Activated CD8-positive, alpha-beta T cell treated with anti-CD3 and anti-CD28 coated beads for 36 hours (primary cell): ENCODE measurements around the gene NFASC. TPM values are rescaled to one million over a fixed set of nuclear protein-coding genes. Genes with fewer than 3 reads are reported as not detected.

ENCODE experiments used
- ATAC-seq: fragments of 200-7000 bp; cut with Tn5 transposase; one replicate; pipeline ENCODE4 v1.10.0; 2021; ENCODE audit warnings: mild to moderate bottlenecking, moderate library complexity
- CTCF ChIA-PET: fragments of 350-600 bp; sonication (Branson Sonifier 250); formaldehyde crosslinking; loops from one replicate; lab custom pipeline; 2021; ENCODE audit warnings: antibody characterized with exemption; lab: Charles Lee
- POLR2A ChIA-PET: fragments of 350-600 bp; sonication (Branson Sonifier 250); formaldehyde crosslinking; loops from one replicate; lab custom pipeline; 2021; ENCODE audit warnings: antibody characterized with exemption; lab: Charles Lee
- DNase-seq: peaks from one replicate; pipeline ENCODE4 v3.0.0-alpha.2; 2020
- H3K27ac Mint-ChIP-seq: one replicate; pipeline ENCODE4 v1.8.0; 2021; ENCODE audit warnings: mild to moderate bottlenecking, mixed read lengths
- H3K27me3 Mint-ChIP-seq: one replicate; pipeline ENCODE4 v1.8.0; 2021; ENCODE audit warnings: mixed read lengths
- H3K36me3 Mint-ChIP-seq: one replicate; pipeline ENCODE4 v1.8.0; 2021; ENCODE audit warnings: low read depth, mixed read lengths
- H3K4me1 Mint-ChIP-seq: one replicate; pipeline ENCODE4 v1.8.0; 2021; ENCODE audit warnings: low read depth, mixed read lengths
- H3K4me3 Mint-ChIP-seq: one replicate; pipeline ENCODE4 v1.8.0; 2021; ENCODE audit warnings: mild to moderate bottlenecking, moderate library complexity, mixed read lengths
- H3K9me3 Mint-ChIP-seq: one replicate; pipeline ENCODE4 v1.8.0; 2021; ENCODE audit warnings: mixed read lengths
- CTCF ChIP-seq: fragments of 200-600 bp; IDR thresholded peaks from one replicate; pipeline ENCODE4 v1.8.0; 2022; ENCODE audit warnings: antibody characterized with exemption, mild to moderate bottlenecking
- intact Hi-C: fragments of 100-400 bp; cut with micrococcal nuclease; formaldehyde crosslinking; loops from one replicate; pipeline ENCODE4 v1.10.0; 2022
- total RNA-seq, 2 experiments: library from RNA; stranded (reverse); gene quantifications; one replicate each; pipeline ENCODE4 v1.2.3, GENCODE V29; 2021

The NFASC gene
- total RNA-seq, 2 experiments from 2014 or later = not detected

GRCh38 chr1:204853436-204853835, 17.2 kb upstream of the NFASC start:
- no peak for TF ChIP-seq CTCF
- ATAC-seq = no peak
- Mint-ChIP-seq H3K4me3 (no peak overlapping the region), H3K27me3 (peaks cover 8% of the 10 kb centered on the region), H3K9me3 (no peaks in the 10 kb centered on the region), H3K27ac (no peak overlapping the region), H3K4me1 (no peaks in the 10 kb centered on the region), H3K36me3 (no peaks in the 10 kb centered on the region)
- intact Hi-C loops = no loop called here
- CTCF ChIA-PET = interaction anchor here (1.2 to 1.5 kb wide), 2 partner anchors 46 to 107 kb away, joined by 3 to 4 read pairs; no protein-coding TSS in a partner anchor
- POLR2A ChIA-PET = no interaction called here
- no peak for DNase-seq

- no peak for TF ChIP-seq CTCF
- no peaks in the 10 kb centered on the region for H3K9me3 Mint-ChIP-seq
- intact Hi-C loops = no loop called here
- no peak overlapping the region for H3K4me3 Mint-ChIP-seq
- no peaks in the 10 kb centered on the region for H3K36me3 Mint-ChIP-seq
- H3K27ac Mint-ChIP-seq = no peak overlapping the region
- peaks cover 11% of the 10 kb centered on the region for H3K27me3 Mint-ChIP-seq
- ATAC-seq (no peak), DNase-seq (no peak)
- no peaks in the 10 kb centered on the region for H3K4me1 Mint-ChIP-seq
- POLR2A ChIA-PET = no interaction called here
- CTCF ChIA-PET = interaction anchor here (1.0 to 1.2 kb wide), 2 partner anchors 47 to 88 kb away, joined by 3 read pairs; no protein-coding TSS in a partner anchor
These were observed 16.4 kb upstream of the NFASC start for GRCh38 chr1:204854286-204854685.

GRCh38 chr1:204858363-204858821, 12.3 kb upstream of the NFASC start:
- H3K36me3 Mint-ChIP-seq = no peaks in the 10 kb centered on the region
- no peak overlapping the region for H3K27ac Mint-ChIP-seq
- no peak overlapping the region for H3K4me3 Mint-ChIP-seq
- H3K4me1 Mint-ChIP-seq = no peaks in the 10 kb centered on the region
- ChIA-PET POLR2A (no interaction called here), CTCF (interaction anchor here (0.8 kb wide), 1 partner anchor 51 kb away, joined by 4 read pairs; no protein-coding TSS in a partner anchor)
- no peak for ATAC-seq
- TF ChIP-seq CTCF = no peak
- intact Hi-C loops = no loop called here
- H3K9me3 Mint-ChIP-seq = no peaks in the 10 kb centered on the region
- DNase-seq = no peak
- peaks cover 18% of the 10 kb centered on the region for H3K27me3 Mint-ChIP-seq

GRCh38 chr1:204859861-204860267, 10.8 kb upstream of the NFASC start:
- H3K27ac Mint-ChIP-seq = no peak overlapping the region
- no peak overlapping the region for H3K4me3 Mint-ChIP-seq
- peaks cover 22% of the 10 kb centered on the region for H3K27me3 Mint-ChIP-seq
- ATAC-seq (no peak), DNase-seq (no peak)
- no peak for TF ChIP-seq CTCF
- ChIA-PET CTCF (interaction anchor here (1.0 kb wide), 2 partner anchors 53 to 68 kb away, joined by 4 to 6 read pairs; no protein-coding TSS in a partner anchor), POLR2A (no interaction called here)
- no peaks in the 10 kb centered on the region for H3K9me3 Mint-ChIP-seq
- no peaks in the 10 kb centered on the region for H3K36me3 Mint-ChIP-seq
- H3K4me1 Mint-ChIP-seq = no peaks in the 10 kb centered on the region
- intact Hi-C loops = no loop called here

GRCh38 chr1:204863024-204863423, 7.6 kb upstream of the NFASC start:
- Mint-ChIP-seq H3K4me1 (no peaks in the 10 kb centered on the region), H3K27ac (no peak overlapping the region), H3K4me3 (no peak overlapping the region), H3K36me3 (no peaks in the 10 kb centered on the region), H3K27me3 (peaks cover 19% of the 10 kb centered on the region), H3K9me3 (no peaks in the 10 kb centered on the region)
- ATAC-seq (no peak), DNase-seq (no peak)
- ChIA-PET POLR2A (no interaction called here), CTCF (no interaction called here)
- TF ChIP-seq CTCF = no peak
- intact Hi-C loops = no loop called here
